HG03442 (cell line): ENCODE results near the gene TCEANC.

ENCODE experiments used
- ATAC-seq: cut with Tn5 transposase; IDR thresholded peaks from one replicate; pipeline ENCODE4 v1.9.1; 2021; ENCODE audit warnings: mild to moderate bottlenecking, moderate library complexity; ENCODE audit not compliant: unreplicated experiment

Gene TCEANC

GRCh38 chrX:13690836-13691235 is 37.9 kb downstream of the TCEANC start:
- ATAC-seq: no peak

- ATAC-seq: no peak
Measured at GRCh38 chrX:13691841-13692371, 39.0 kb downstream of the TCEANC start.

GRCh38 chrX:13692771-13693231 is 39.9 kb downstream of the TCEANC start:
- no peak for ATAC-seq

- ATAC-seq: no peak
Measured at GRCh38 chrX:13693341-13693961, 40.5 kb downstream of the TCEANC start.

GRCh38 chrX:13694359-13694758 is 41.4 kb downstream of the TCEANC start:
- no peak for ATAC-seq

- ATAC-seq: no peak
Measured at GRCh38 chrX:13694983-13695382, 42.0 kb downstream of the TCEANC start.

GRCh38 chrX:13695601-13696115 is 42.7 kb downstream of the TCEANC start:
- no peak for ATAC-seq

GRCh38 chrX:13697455-13697854 is 44.5 kb downstream of the TCEANC start:
- peak; percentile 56 for ATAC-seq

GRCh38 chrX:13697976-13698375 is 45.0 kb downstream of the TCEANC start:
- no peak for ATAC-seq

- no peak for ATAC-seq
Measured at GRCh38 chrX:13698432-13698831, 45.5 kb downstream of the TCEANC start.

- peak; percentile 66 for ATAC-seq
Measured at GRCh38 chrX:13699183-13699826, 46.4 kb downstream of the TCEANC start.

- no peak for ATAC-seq
Measured at GRCh38 chrX:13700380-13700779, 47.4 kb downstream of the TCEANC start.

- no peak for ATAC-seq
Measured at GRCh38 chrX:13702111-13702789, 49.3 kb downstream of the TCEANC start.

GRCh38 chrX:13703135-13703534 is 50.2 kb downstream of the TCEANC start:
- ATAC-seq: no peak

GRCh38 chrX:13703589-13703988 is 50.6 kb downstream of the TCEANC start:
- no peak for ATAC-seq

- ATAC-seq: no peak
Measured at GRCh38 chrX:13711141-13711540, 58.2 kb downstream of the TCEANC start.
